GM19324 (cell line): Measurements from ENCODE around the gene CRIM1.
"Not testable (repeated sequence)": the region's sequence is repeated elsewhere in the genome, so short reads cannot be mapped to it uniquely, and the experiment has no call there.

Experiments
- ATAC-seq: cut with Tn5 transposase; IDR thresholded peaks from one replicate; pipeline ENCODE4 v1.9.1; 2021; ENCODE audit warnings: mild to moderate bottlenecking, moderate library complexity; ENCODE audit not compliant: unreplicated experiment, low FRiP score

CRIM1 gene

GRCh38 chr2:36351736-36352349 is 3.7 kb upstream of the CRIM1 start:
- ATAC-seq: no peak

GRCh38 chr2:36352701-36353100 is 2.9 kb upstream of the CRIM1 start:
- ATAC-seq: no peak

GRCh38 chr2:36354811-36355150 is 797 bp upstream of the CRIM1 start:
- no peak for ATAC-seq

- peak; percentile 32 for ATAC-seq
These were observed 316 bp downstream of the CRIM1 start for GRCh38 chr2:36355890-36356297.

GRCh38 chr2:36356298-36356989 is 866 bp downstream of the CRIM1 start:
- peak; percentile 0 for ATAC-seq

GRCh38 chr2:36356990-36357846 is 1.6 kb downstream of the CRIM1 start:
- ATAC-seq: peak; percentile 19

- ATAC-seq: peak; percentile 21
These were observed 2.5 kb downstream of the CRIM1 start for GRCh38 chr2:36357847-36358659.

GRCh38 chr2:36359067-36359466 is 3.5 kb downstream of the CRIM1 start:
- no peak for ATAC-seq

GRCh38 chr2:36360063-36360462 is 4.5 kb downstream of the CRIM1 start:
- ATAC-seq: no peak

GRCh38 chr2:36360834-36361233 is 5.3 kb downstream of the CRIM1 start:
- ATAC-seq: no peak

GRCh38 chr2:36361396-36361795 is 5.8 kb downstream of the CRIM1 start:
- ATAC-seq: no peak

GRCh38 chr2:36362291-36362690 is 6.7 kb downstream of the CRIM1 start:
- ATAC-seq: no peak

- not testable (repeated sequence) for ATAC-seq
These were observed 7.5 kb downstream of the CRIM1 start for GRCh38 chr2:36363085-36363484.

- ATAC-seq: no peak
These were observed 11.0 kb downstream of the CRIM1 start for GRCh38 chr2:36366491-36367120.

GRCh38 chr2:36367486-36367885 is 11.9 kb downstream of the CRIM1 start:
- ATAC-seq: no peak

GRCh38 chr2:36367895-36368353 is 12.3 kb downstream of the CRIM1 start:
- no peak for ATAC-seq

GRCh38 chr2:36368438-36368837 is 12.9 kb downstream of the CRIM1 start:
- ATAC-seq: no peak

- ATAC-seq: no peak
These were observed 13.6 kb downstream of the CRIM1 start for GRCh38 chr2:36369163-36369562.

- no peak for ATAC-seq
These were observed 14.1 kb downstream of the CRIM1 start for GRCh38 chr2:36369716-36370115.

GRCh38 chr2:36370281-36370680 is 14.7 kb downstream of the CRIM1 start:
- ATAC-seq: no peak
